HCT116 (cell line): Measurements from ENCODE around the gene SYTL2. TPM values are rescaled to one million over a fixed set of nuclear protein-coding genes. Genes with fewer than 3 reads are reported as not detected.

Experiments
- ATAC-seq: fragments of 200-7000 bp; cut with Tn5 transposase; 2 replicates; pipeline ENCODE4 v1.9.1; 2020; ENCODE audit warnings: mild to moderate bottlenecking, moderate library complexity
- BruUV-seq: library from RNA; stranded (reverse); fragments of 400-500 nt; replicated peaks from 2 replicates; lab custom pipeline; 2021; lab: Mats Ljungman, UMichigan
- CTCF ChIA-PET: fragments of 300-600 bp; sonication (Branson Sonifier 250); formaldehyde crosslinking; loops from one replicate; lab custom pipeline; 2021; ENCODE audit warnings: antibody characterized with exemption; lab: Charles Lee
- POLR2A ChIA-PET: fragments of 300-600, 350-600 bp; sonication (Branson Sonifier 250); formaldehyde crosslinking; loops from one replicate; lab custom pipeline; 2021; ENCODE audit warnings: antibody characterized with exemption; lab: Charles Lee
- RAD21 ChIA-PET, 2 experiments: fragments of 300-600 bp; sonication (Branson Sonifier 250); formaldehyde crosslinking; loops; one replicate each; lab custom pipeline; 2023; ENCODE audit warnings: low total read pairs in 2 of 2; ENCODE audit not compliant: uncharacterized antibody in 2 of 2, unreplicated experiment in 2 of 2, low non-redundant PET in 1 of 2; lab: Charles Lee
- DNase-seq: peaks from one replicate; pipeline ENCODE4 v3.0.0-alpha.2; 2010; ENCODE audit warnings: low read depth, low spot score
- H2AFZ ChIP-seq: fragments of 200-600 bp; shearing (Covaris generic), sonication (generic); 2 replicates; pipeline ENCODE4 v1.6.1; 2017; ENCODE audit warnings: low read depth, mixed run types, mixed read lengths, antibody characterized with exemption, low read length; ENCODE audit not compliant: poor library complexity, severe bottlenecking
- H3K27ac ChIP-seq: 2 replicates; pipeline ENCODE4 v1.5.1; 2012; ENCODE audit warnings: low read depth, low read length
- H3K27me3 ChIP-seq: fragments of 200-600 bp; sonication (generic); 2 replicates; pipeline ENCODE4 v1.6.1; 2016; ENCODE audit warnings: mixed run types, low read length, mixed read lengths; ENCODE audit not compliant: insufficient read depth
- H3K36me3 ChIP-seq, 2 experiments: fragments of 200-500 bp in 1 of 2; fragments of 200-600 bp in 1 of 2; sonication (Bioruptor generic) in 1 of 2; sonication (generic) in 1 of 2; 2 replicates each; pipeline versions ENCODE4 v1.5.1 to v1.6.1; 2014 to 2016; ENCODE audit warnings: low read length in 2 of 2, inconsistent platforms in 1 of 2, mixed read lengths in 1 of 2, mixed run types in 1 of 2; ENCODE audit not compliant: insufficient read depth in 2 of 2, control insufficient read depth in 1 of 2
- H3K4me1 ChIP-seq, 2 experiments: fragments of 200-600 bp in 1 of 2; sonication (generic) in 1 of 2; 2 replicates each; pipeline versions ENCODE4 v1.5.1 to v1.6.1; 2012 to 2017; ENCODE audit warnings: low read length in 2 of 2, inconsistent platforms in 1 of 2, mild to moderate bottlenecking in 1 of 2, mixed read lengths in 1 of 2, mixed run types in 1 of 2, moderate library complexity in 1 of 2; ENCODE audit not compliant: insufficient read depth in 2 of 2, control insufficient read depth in 1 of 2
- H3K4me2 ChIP-seq: fragments of 200-600 bp; sonication (generic); 2 replicates; pipeline ENCODE4 v1.6.1; 2017; ENCODE audit warnings: mixed run types, low read length, mixed read lengths
- H3K4me3 ChIP-seq, 2 experiments: fragments of 200-600 bp in 1 of 2; sonication (generic) in 1 of 2; replicated peaks in 1 of 2; 2 replicates each; pipeline ENCODE4 v1.5.1; 2011 to 2016; ENCODE audit warnings: low read length in 2 of 2, control low read depth in 1 of 2, low read depth in 1 of 2, mild to moderate bottlenecking in 1 of 2, mixed read lengths in 1 of 2, mixed run types in 1 of 2
- H3K79me2 ChIP-seq: fragments of 200-600 bp; sonication (generic); 2 replicates; pipeline ENCODE4 v1.6.1; 2017; ENCODE audit warnings: mild to moderate bottlenecking, mixed run types, low read length, moderate library complexity, mixed read lengths; ENCODE audit not compliant: insufficient read depth
- H3K9ac ChIP-seq: fragments of 200-600 bp; sonication (generic); 2 replicates; pipeline ENCODE4 v1.6.1; 2016; ENCODE audit warnings: low read length, mixed read lengths
- H3K9me2 ChIP-seq: fragments of 200-600 bp; sonication (generic), shearing (Covaris generic); 2 replicates; pipeline ENCODE4 v1.6.1; 2017; ENCODE audit warnings: mixed run types, mild to moderate bottlenecking, moderate library complexity; ENCODE audit not compliant: insufficient read depth
- H3K9me3 ChIP-seq, 2 experiments: fragments of 200-500 bp in 1 of 2; fragments of 200-600 bp in 1 of 2; sonication (Bioruptor generic) in 1 of 2; sonication (generic) in 1 of 2; 2 replicates each; pipeline ENCODE4 v1.6.1; 2014 to 2017; ENCODE audit warnings: low read length in 2 of 2, mixed read lengths in 2 of 2, inconsistent platforms in 1 of 2, low read depth in 1 of 2, mild to moderate bottlenecking in 1 of 2, mixed run types in 1 of 2, moderate library complexity in 1 of 2; ENCODE audit not compliant: control insufficient read depth in 1 of 2, insufficient read depth in 1 of 2
- H4K20me1 ChIP-seq: fragments of 200-600 bp; sonication (generic), shearing (Covaris generic); 2 replicates; pipeline ENCODE4 v1.6.1; 2017; ENCODE audit warnings: mixed run types, mild to moderate bottlenecking, moderate library complexity; ENCODE audit not compliant: insufficient read depth
- CEBPB ChIP-seq: IDR thresholded peaks from 2 replicates; pipeline ENCODE4 v1.6.1; 2012; ENCODE audit warnings: low read depth
- EGR1 ChIP-seq: IDR thresholded peaks from 2 replicates; pipeline ENCODE4 v1.6.1; 2012; ENCODE audit warnings: low read depth
- EZH2phosphoT487 ChIP-seq: fragments of 200-600 bp; IDR thresholded peaks from 2 replicates; pipeline ENCODE4 v1.6.1; 2018; ENCODE audit warnings: antibody characterized with exemption, borderline replicate concordance
- JUND ChIP-seq: IDR thresholded peaks from 2 replicates; pipeline ENCODE4 v1.6.1; 2012
- POLR2A ChIP-seq: IDR thresholded peaks from 2 replicates; pipeline ENCODE4 v1.7.0; 2011; ENCODE audit warnings: borderline replicate concordance; ENCODE audit not compliant: insufficient read depth, insufficient read length; ENCODE audit errors: extremely low read depth
- POLR2AphosphoS5 ChIP-seq: IDR thresholded peaks from 2 replicates; pipeline ENCODE4 v1.6.1; 2011; ENCODE audit warnings: mild to moderate bottlenecking, low read depth, low read length, moderate library complexity
- RAD21 ChIP-seq: IDR thresholded peaks from 2 replicates; pipeline ENCODE4 v1.6.1; 2012; ENCODE audit warnings: low read depth, mild to moderate bottlenecking
- SP1 ChIP-seq: IDR thresholded peaks from 2 replicates; pipeline ENCODE4 v1.6.1; 2012; ENCODE audit warnings: low read depth
- TCF7L2 ChIP-seq: IDR thresholded peaks from 2 replicates; pipeline ENCODE4 v1.7.0; 2011; ENCODE audit warnings: borderline replicate concordance, inconsistent platforms; ENCODE audit not compliant: insufficient read depth, insufficient read length; ENCODE audit errors: extremely low read depth
- YY1 ChIP-seq: IDR thresholded peaks from 2 replicates; pipeline ENCODE4 v1.6.1; 2011; ENCODE audit warnings: low read length, low read depth, moderate library complexity, mild to moderate bottlenecking; ENCODE audit not compliant: insufficient replicate concordance; ENCODE audit errors: extremely low read depth
- intact Hi-C: fragments of 100-400 bp; cut with micrococcal nuclease; formaldehyde crosslinking; loops from 2 replicates; pipeline ENCODE4 v1.10.0; 2022
- total RNA-seq: library from RNA; stranded (reverse); gene quantifications from one replicate; pipeline ENCODE4 v1.2.1, GENCODE V29; 2021; ENCODE audit not compliant: unreplicated experiment
- TF ChIP-seq, protein P1 (sequence below): IDR thresholded peaks from 2 replicates; pipeline ENCODE4 v1.6.1; 2012
- TF ChIP-seq, protein P2 (sequence below): IDR thresholded peaks from 2 replicates; pipeline ENCODE4 v1.6.1; 2012
- TF ChIP-seq, protein P3 (sequence below), 3 experiments: fragments of 200-600 bp in 1 of 3; sonication (generic) in 1 of 3; IDR thresholded peaks in 2 of 3; conservative IDR thresholded peaks in 1 of 3; 2 replicates each; pipeline ENCODE4 v1.5.1; 2012 to 2017; ENCODE audit warnings: low read depth in 2 of 3, low read length in 2 of 3, antibody characterized with exemption in 1 of 3, borderline replicate concordance in 1 of 3, control low read depth in 1 of 3, mild to moderate bottlenecking in 1 of 3, mixed read lengths in 1 of 3, mixed run types in 1 of 3, moderate library complexity in 1 of 3; ENCODE audit not compliant: insufficient read depth in 1 of 3

Gene SYTL2
- total RNA-seq, 1 experiment from 2014 or later: 12.6 TPM

DNA sequence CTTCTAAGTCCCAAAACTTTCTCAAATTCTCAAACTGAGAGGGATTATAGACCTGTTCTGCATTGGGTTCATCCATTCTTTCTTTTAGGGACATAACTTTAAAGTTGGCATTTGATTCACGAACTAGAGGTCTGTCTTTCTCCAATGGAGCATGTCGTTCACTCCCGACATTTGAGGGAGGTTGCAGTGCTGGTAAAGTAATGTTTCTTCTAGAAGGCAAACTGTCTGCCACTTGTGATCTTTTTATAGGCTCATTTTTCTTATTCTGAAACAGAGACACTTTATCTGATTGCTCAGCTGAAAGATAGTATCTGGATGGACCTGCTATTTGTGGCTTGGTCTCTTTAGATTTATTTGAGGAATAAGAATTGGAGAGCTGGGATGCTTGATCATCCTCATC lies 84.6 kb downstream of the SYTL2 start:
- Histone ChIP-seq H3K4me3 (peak overlapping the region in 1 of 2 experiments; percentile 22; a peak in 1 of 4 replicates), H3K9me2 (no peaks in the 10 kb centered on the region), H2AFZ (no peak overlapping the region), H3K36me3 (peaks cover 0 to 11% of the 10 kb centered on the region in 2 experiments; a peak in 1 of 4 replicates), H3K4me2 (peak overlapping the region; percentile 58), H3K4me1 (peaks cover 27 to 39% of the 10 kb centered on the region in 2 experiments), H3K9ac (no peak overlapping the region), H3K27ac (peak overlapping the region; percentile 44; the same call in 1 of the 2 replicates), H3K79me2 (no peaks in the 10 kb centered on the region), H3K9me3 (no peaks in the 10 kb centered on the region; a peak in 1 of 4 replicates), H3K27me3 (no peaks in the 10 kb centered on the region), H4K20me1 (no peaks in the 10 kb centered on the region)
- DNase-seq: no peak
- TF ChIP-seq TCF7L2: no peak
- TF ChIP-seq SP1: no peak
- TF ChIP-seq YY1: no peak
- TF ChIP-seq EGR1: no peak
- no peak for TF ChIP-seq JUND
- CTCF ChIA-PET: no interaction called here
- BruUV-seq: no TSS peak
- POLR2A ChIA-PET: no interaction called here
- intact Hi-C loops: no loop called here
- ATAC-seq: no peak
- RAD21 ChIA-PET: no interaction called here

DNA sequence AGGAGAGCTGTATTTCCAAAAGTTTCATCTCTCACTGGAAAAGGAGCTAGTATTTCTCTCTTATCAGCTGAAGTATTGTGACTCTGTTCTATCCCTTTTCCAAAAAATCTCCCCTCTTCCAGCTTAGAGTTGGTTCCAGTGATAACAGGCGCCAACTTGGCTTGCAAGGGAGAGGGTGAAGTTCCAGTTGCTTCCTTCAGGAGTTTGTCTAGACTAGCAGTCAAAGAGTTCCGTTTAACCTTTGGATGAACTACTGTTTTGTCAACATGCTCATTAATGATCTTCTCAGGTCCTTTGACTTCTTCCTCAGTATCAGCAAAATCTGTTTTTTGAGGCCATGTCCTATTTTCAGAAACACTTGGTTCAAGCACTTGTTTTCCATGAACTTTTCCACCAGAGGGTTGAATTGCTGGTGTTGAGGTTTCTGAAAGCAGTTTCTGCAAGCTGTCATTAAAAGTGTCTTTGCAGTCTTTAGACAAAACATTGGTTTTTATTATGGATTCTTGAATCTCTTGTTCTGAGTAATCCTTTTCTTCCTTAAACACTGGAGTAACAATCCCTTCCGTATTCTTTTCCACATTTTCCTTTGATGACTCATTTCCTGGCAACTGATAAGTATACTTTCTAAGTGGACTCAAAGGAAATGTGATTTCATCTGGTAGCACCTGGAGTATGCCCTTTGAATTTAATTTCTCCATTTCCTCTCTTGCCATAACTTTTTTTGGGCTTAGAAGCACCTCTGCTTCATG lies 85.3 kb downstream of the SYTL2 start:
- no TSS peak for BruUV-seq
- Histone ChIP-seq H3K4me1 (peaks cover 27 to 39% of the 10 kb centered on the region in 2 experiments), H3K9me2 (no peaks in the 10 kb centered on the region), H3K79me2 (no peaks in the 10 kb centered on the region), H3K27me3 (no peaks in the 10 kb centered on the region), H2AFZ (peak overlapping the region; percentile 19), H3K4me2 (peak overlapping the region; percentile 58), H3K9ac (no peak overlapping the region), H3K27ac (peak overlapping the region; percentile 44), H4K20me1 (no peaks in the 10 kb centered on the region), H3K9me3 (no peaks in the 10 kb centered on the region; a peak in 1 of 4 replicates), H3K4me3 (peak overlapping the region in 1 of 2 experiments; percentile 22; a peak in 2 of 4 replicates), H3K36me3 (peaks cover 0 to 11% of the 10 kb centered on the region in 2 experiments; a peak in 1 of 4 replicates)
- intact Hi-C loops: no loop called here
- ChIA-PET CTCF (no interaction called here), RAD21 (no interaction called here), POLR2A (no interaction called here)
- DNase-seq: peak; percentile 72
- ATAC-seq: peak; percentile 71
- TF ChIP-seq, protein P1, sequence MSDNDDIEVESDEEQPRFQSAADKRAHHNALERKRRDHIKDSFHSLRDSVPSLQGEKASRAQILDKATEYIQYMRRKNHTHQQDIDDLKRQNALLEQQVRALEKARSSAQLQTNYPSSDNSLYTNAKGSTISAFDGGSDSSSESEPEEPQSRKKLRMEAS: 0 out of 2 replicates have a peak, but pooled peaks have one; percentile 44
- TF ChIP-seq CEBPB (peak; percentile 74), POLR2A (no peak), EGR1 (peak; percentile 40; the same call in 1 of the 2 replicates), POLR2AphosphoS5 (no peak; the same call in 1 of the 2 replicates), EZH2phosphoT487 (no peak), RAD21 (peak; percentile 22; the same call in 1 of the 2 replicates)
- TF ChIP-seq, protein P2, sequence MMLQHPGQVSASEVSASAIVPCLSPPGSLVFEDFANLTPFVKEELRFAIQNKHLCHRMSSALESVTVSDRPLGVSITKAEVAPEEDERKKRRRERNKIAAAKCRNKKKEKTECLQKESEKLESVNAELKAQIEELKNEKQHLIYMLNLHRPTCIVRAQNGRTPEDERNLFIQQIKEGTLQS: peak; percentile 64; the same call in 1 of the 2 replicates
- TF ChIP-seq, protein P3, sequence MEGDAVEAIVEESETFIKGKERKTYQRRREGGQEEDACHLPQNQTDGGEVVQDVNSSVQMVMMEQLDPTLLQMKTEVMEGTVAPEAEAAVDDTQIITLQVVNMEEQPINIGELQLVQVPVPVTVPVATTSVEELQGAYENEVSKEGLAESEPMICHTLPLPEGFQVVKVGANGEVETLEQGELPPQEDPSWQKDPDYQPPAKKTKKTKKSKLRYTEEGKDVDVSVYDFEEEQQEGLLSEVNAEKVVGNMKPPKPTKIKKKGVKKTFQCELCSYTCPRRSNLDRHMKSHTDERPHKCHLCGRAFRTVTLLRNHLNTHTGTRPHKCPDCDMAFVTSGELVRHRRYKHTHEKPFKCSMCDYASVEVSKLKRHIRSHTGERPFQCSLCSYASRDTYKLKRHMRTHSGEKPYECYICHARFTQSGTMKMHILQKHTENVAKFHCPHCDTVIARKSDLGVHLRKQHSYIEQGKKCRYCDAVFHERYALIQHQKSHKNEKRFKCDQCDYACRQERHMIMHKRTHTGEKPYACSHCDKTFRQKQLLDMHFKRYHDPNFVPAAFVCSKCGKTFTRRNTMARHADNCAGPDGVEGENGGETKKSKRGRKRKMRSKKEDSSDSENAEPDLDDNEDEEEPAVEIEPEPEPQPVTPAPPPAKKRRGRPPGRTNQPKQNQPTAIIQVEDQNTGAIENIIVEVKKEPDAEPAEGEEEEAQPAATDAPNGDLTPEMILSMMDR (IDR thresholded peaks at IDR 0.05 in 2 of 3, conservative IDR thresholded peaks at IDR 0.05 in 1 of 3; ENCODE audit: borderline replicate concordance in 1 of 3, insufficient read depth in 1 of 3, low read depth in 2 of 3, low read length in 2 of 3): 0 out of 6 replicates have a peak, but pooled peaks of 1 of the 3 experiments have one; percentile 17
